Hematopoietic multipotent progenitor cell treated with erythropoietin and hydrocortisone succinate and interleukin-3 and kit ligand, for 8 days (in vitro differentiated cells): ENCODE results near the gene CRYAA.
"Not testable (repeated sequence)": the region's sequence is repeated elsewhere in the genome, so short reads cannot be mapped to it uniquely, and the experiment has no call there.

Experiments
- DNase-seq: peaks from one replicate; pipeline ENCODE4 v3.0.0-alpha.2; 2015

The CRYAA gene, protein sequence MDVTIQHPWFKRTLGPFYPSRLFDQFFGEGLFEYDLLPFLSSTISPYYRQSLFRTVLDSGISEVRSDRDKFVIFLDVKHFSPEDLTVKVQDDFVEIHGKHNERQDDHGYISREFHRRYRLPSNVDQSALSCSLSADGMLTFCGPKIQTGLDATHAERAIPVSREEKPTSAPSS

DNA sequence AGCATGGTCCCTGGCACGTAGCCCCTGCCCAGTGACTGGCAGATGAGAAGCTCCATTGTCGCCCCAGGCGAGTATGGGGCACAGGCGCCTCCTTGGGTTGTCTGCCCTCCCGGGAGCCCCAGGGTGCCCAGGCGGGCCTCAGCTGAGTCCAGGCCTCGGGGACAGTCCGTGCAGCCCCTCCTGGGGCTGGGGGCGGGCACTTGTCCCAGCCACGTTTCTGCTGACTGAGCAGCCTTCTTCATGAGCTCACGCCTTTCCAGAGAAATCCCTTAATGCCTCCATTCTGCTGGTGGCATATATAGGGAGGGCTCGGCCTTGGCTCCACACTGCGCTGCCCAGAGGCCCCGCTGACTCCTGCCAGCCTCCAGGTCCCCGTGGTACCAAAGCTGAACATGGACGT lies at the start of gene CRYAA:
Gene CRYAA (plus strand): TSS at position 301 of the 400 bp plus-strand sequence. CDS start 92 bp downstream, at position 393.
- not testable (repeated sequence) for DNase-seq

DNA sequence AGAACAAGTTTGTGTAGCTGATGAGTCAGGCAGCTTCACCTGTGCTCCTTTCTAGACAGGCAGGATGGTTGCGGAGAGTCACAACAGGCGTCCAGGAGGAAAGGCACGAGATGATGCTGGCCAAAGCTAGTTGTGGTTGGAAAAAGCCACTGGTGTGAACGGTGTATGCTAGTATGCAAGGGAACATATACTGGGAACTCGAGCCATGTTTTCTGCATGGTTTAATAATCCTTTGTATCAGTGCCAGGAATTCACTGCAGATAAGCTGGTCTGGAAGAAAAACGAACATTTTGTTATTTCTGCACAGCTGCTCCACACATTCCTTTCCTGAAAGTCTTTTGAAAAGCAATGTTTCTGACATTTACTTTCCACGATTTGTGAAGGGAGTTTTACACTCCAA lies 38.7 kb upstream of the CRYAA start:
- not testable (repeated sequence) for DNase-seq

DNA sequence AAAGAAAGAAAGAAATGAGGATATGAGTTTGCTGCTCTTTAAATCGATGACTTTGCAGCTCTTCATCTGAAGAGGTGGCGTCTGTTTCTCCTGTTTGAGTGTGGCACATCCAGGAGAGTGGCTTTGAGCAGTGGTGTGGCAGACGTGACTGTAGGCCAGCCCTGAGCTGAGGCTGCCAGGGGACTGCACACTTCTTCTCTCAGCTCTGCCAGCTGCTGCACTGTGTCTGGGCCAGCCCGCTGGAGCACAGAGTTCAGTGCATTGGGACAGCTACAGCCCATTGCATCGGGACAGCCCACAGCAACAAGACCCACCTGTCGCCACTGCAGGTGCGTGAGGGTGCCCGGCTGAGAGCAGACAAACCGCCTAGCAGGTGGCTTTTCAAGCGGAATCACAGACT lies 34.3 kb upstream of the CRYAA start:
- not testable (repeated sequence) for DNase-seq

DNA sequence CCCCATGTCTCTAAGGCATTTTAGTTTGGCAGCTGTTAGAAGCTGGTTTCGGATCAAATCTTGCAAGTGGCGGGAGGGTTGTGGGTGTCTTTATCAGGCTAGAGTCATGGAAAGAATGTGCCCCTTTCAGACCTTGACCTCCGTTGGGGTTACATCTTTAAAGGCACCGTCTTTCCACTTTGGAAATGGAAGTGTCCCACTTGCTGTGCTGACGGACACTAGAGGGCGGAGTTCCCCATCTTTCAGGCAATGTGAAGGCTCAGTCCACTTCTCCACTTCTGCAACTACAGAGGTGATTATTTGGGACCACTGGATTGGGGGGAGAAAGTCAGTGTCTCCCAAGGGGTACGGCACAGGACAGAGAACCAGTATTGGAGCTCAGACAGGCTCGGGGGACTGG lies 29.9 kb upstream of the CRYAA start:
- not testable (repeated sequence) for DNase-seq

DNA sequence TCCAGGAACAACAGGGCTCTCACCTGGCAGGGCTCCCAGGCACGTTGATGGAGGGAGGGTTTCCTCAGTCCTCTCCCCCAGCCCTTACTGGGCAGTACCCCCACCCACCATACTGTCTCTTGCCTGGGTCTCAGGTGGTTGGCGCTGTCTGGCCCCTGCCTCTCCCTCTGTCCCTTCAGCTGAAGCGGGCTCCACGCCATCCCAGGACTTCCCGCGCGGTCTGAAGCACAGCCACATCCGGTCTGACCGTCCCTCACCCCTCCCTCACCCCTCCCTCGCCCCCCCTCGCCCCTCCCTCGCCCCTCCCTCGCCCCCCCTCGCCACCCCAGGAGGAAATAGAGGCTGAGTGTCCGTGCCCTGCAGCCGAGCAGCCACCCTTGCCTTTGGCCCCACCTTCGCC lies 27.4 kb upstream of the CRYAA start:
- DNase-seq = not testable (repeated sequence)

DNA sequence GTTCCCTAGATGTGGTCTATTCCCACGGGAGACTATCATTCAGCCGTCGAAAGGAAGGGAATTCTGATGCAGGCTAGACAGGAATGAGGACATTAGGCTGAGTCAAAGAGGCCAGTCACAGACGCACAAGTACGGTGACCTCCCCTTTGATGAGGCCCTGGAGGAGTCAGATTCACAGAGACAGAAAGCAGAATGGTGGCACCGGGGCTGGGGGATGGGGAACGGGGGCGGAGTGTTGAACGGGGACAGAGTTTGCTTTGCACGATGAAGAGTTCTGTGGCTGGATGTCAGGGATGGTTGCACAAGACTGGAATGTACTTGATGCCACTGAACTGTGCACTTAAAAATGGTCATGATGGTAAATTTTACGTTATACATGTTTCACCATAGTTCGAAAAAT lies 22.2 kb upstream of the CRYAA start:
- not testable (repeated sequence) for DNase-seq

DNA sequence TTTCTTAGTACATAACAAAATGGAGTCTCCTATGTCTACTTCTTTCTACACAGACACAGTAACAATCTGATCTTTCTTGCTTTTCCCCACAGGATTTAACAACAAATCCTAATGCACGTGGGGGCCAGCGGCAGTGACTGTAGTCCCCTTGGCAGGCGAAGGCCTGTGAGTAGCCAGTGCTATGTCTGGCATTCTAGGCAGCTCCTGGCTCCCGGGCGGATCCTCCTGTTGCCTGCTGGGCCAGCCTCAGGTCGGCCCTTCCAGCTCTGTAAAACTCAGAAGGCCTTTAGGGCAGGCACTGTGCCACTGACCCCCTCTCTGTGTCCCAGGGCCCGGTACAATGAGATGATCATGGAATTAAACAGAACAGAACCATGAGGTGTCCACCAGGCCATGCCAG lies 20.8 kb upstream of the CRYAA start:
- not testable (repeated sequence) for DNase-seq

DNA sequence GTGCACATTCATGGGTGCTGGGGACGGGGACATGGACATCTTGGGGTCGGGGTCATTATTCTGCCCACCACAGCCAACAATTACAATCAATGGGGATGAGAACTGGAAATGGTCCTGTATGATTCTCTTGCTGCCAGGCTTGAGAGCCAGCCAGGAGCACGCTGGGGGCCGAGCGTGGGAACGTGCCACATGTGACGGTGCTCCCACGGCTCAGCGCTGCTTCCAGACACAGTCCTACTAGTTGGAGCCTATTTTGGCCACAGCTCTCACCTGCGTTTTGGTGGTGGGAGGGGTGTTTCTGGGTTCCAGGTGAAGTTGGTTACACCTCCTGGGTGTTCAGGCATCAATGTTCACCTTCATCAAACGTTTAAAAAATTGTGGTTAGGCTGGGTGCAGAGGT lies 19.5 kb upstream of the CRYAA start:
- DNase-seq = not testable (repeated sequence)

DNA sequence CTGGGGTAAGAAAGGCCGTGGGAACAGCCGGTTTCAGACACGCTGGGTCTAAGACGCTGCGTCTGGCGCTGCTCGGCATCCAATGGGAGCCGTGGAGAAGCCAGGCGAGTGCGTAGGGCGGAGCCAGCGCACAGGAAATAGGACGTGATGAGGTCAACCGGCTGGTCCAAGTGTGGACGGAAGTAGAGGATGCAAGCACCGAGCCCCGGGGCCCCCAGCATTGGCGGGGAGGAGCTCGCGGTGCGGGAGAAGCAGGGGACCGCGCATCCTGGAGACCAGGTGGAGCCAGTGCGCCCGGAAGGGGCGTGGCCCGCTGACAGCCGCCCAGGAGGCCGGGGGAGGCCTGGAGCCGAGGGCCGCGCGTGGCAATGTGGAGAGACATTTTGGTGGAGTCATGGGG lies 15.2 kb upstream of the CRYAA start:
- DNase-seq = not testable (repeated sequence)

DNA sequence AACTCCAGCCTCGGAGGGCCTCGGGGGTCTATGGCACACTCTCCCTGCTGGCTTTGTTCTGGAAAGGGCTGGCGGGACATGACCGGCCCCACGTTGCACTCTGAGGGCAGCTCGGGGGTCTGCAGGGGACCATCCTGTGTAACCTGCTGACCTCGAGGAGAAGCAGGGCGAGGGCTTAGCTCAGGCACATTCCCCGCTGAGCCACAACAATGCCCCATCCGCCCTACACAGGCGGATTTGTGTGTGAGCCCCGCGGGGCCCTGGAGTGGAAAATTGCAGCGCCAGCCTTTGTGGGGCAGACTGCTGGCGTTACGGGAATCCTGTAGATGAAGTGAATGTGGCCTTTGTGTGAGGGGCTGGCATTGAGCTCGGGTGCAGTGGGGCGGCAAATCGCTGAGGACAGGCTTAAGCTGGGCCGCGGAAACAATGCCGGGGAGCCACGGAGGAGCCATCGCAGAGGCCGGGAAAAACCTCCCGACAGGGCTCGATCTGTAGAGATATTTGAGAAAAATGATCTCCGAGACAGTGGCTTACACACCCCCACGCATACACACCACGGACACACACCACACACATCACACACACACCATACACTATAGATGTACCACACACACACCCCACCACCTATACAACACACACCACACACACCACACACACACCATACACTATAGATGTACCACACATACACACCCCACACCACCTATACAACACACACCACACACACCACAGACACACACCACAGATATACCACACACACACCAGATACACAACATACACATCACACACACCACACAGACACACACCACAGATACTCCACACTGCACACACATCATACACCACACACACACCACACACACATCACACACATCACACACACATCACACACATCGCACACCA lies 9.3 kb upstream of the CRYAA start:
- not testable (repeated sequence) for DNase-seq

DNA sequence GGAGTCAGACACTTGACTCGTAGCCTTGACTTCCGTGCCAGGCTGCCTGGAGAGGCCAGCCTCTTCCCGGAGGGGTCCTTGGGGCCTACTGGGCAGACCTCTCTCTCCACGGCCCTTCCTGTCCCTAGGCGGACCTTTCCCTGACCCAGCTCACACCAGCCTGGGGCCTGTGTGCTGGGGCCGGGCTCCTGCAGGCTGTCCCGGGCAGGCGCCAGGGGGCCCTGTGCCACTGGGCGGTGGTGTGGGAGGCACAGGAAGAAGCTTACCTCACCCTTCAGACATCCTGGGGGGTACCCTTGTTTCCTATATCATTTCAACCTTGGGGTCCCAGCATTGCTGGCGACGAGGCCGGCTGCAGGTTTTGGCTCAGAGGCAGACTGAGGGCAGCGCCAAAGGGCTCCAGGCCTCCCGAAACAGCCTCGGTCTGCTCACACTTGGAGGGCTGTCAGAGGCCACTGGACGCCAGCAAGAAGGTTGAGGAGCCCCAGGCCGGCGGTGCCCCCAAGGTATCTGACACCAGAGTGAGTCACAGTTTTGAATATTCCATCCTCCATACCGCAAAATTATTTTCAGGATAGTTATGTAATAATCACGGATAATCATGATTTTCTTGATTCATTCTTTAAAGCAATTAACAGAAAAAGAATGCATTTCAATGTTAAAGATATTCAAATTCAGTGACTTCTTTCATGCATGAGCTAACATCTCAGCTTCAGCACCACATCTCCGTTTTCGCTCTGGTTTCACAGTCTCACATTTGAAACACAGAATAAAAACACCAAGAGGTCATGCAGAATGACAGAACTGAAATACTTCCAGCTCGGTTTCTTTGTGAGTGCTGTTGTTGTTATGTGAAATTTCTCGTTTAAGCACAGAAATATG lies 6.7 kb upstream of the CRYAA start:
- not testable (repeated sequence) for DNase-seq

DNA sequence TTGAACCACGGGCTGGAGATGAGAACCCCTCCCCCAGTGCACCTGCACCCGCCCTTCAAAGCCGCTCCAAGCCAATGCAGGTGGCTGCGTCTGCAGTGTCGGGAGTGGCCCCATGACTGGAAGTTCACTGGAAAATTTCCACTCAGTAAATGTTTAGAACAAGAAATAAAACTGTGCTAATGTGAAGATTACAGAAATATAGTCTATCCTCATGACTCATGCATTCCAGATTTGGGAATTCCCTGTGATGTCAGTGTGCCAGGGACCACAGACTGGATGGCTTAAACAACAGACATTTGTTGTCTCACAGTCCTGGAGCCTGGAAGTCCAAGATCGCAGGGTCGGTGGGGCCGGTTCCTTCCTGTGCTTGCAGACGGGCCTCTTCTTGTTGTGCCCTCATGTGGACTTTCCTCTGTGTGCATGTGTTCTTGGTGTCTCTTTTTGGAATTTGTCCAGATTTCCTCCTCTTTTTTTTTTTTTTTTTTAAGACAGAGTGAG lies 6.1 kb upstream of the CRYAA start:
- not testable (repeated sequence) for DNase-seq

DNA sequence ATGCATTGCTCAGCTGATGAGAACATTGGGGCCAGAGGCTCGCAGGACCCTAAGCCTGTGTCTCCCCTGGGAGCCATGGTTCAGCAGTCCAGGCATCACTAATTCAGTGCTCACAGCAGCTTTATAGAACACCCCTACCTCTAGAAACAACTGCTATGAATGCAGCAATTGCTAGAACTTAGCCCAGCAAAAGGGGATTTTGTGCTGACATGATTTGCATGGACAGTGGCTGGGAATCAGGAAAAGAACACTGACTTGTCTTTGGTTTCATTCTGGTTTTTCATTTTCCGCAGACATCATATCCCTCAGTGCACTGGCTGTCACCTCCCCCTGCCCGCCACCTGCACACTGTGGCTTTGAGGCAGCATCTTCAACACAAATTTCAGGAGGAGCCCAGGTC lies 4.0 kb upstream of the CRYAA start:
- not testable (repeated sequence) for DNase-seq

DNA sequence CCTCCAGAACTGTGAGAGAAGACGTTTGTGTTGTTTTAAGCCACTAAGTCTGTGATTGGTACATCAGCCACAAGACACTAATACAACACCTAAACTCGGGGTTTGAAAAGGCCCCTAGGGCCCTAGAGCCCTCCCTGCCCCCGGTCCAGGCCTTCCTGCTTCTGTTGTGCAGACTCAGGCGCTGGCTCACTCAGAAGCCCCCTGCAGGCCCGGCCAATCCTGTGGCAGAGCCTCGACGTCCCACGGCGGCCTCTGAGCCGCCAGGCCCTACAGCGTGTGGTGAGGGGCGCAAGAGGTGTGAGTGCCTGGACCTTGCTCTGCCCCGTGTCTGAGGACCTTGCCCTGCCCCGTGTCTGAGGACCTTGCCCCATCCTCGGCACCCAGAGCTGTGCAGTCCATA lies 3.1 kb upstream of the CRYAA start:
- DNase-seq = not testable (repeated sequence)

DNA sequence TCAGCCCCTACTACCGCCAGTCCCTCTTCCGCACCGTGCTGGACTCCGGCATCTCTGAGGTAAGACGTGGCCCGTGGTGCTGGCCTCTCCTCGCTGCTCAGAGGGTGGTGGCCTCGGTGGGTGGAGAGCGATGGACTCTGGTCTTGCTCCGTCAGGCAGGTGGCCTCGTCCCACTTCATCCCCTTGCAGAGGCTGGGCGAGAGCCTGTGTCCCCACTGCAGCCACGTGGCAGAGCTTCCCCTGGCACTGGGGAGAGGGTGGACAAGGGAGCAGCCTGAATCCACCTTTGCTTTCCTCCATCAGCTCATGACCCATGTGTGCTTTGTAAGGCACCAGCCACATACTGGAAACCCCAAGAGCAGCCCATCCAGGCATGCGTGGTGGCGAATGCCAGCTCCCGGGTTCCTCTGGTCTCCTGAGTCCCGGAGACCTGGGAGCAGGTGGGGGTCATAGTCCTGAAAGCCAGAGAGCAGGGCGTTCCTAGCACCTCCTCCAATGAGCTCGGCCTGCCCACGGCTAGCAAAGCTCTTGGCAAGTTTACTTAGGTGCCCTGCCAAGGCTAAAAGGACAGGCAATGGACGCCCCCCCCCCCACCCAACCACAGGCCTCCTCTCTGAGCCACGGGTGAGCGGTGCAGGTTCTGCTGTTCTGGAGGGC lies 550 bp downstream of the CRYAA start:
- DNase-seq = not testable (repeated sequence)

DNA sequence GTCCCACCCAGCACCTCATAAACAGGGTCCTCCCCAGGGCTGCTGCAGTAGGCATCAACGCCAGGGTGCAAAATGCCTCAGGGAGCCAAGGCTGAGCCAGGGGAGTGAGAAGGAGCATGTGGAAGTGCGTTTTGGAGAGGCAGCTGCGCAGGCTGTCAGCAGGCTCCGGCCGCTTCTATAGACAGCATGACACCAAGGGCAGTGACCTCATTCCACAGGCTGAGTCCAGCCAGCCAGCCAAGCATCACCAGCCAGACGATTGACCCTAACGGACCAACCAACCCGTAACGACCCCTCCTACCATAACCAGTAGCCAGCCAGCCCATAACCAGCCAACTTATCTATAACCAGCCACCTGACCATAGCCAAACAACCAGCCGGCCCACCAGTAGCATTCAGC lies 1.1 kb downstream of the CRYAA start:
- DNase-seq = not testable (repeated sequence)

DNA sequence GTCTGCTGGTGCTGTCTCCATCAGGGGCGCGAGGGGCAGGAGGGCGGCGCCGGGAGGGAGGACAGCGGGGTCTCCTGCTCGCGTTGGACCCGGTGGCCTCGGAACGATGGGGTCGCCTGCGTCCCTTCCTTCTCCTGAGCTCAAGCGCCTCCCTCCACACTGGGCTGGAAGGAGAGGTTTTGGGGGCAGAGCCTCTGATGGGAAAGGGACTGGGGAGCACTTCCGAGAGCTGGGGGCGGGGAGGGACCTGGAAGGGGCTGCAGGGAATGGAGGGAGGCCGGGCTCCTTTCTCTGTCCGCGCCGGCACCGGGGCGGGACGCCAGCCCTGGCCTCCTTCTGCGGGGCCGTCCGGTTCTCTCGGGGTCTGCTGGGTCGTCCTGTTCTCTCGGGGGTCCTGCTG lies 4.0 kb downstream of the CRYAA start:
- DNase-seq = not testable (repeated sequence)

DNA sequence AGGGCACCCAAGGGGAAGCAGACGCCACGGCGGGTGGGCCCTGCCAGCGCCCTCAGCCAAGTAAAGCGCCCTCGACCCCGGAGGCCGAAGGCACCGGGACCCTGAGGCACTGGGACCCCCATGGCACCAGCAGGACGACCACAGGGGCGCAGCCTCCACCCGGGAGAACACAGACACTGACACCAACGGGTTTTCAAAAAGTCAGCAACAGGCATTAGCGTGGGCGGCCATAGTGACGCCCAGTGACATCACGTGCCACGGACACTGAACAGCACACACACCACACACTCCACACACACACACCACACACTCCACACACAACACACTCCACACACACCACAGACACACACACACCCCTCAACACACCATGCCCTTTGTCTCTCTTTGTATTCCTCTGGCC lies 4.6 kb downstream of the CRYAA start:
- not testable (repeated sequence) for DNase-seq

DNA sequence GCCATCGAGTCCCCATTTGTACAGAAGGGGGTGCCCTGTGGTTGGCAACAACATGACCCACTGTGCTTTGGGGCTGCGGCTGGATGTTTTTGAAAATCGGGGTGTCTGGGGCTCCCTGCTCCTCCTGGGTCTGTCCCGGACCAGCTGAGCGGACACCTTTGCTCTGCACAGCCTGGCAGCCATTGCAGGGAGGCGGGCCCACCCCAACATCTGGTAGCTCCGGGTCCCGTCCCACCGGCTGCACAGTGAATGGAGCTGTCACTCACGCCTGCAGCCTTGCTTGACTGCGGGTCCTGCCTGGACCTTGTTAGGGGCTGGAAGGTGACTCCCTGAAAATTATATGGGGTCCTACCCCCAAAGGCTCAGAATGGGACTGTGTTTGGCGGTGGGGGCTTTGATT lies 5.1 kb downstream of the CRYAA start:
- DNase-seq = not testable (repeated sequence)

DNA sequence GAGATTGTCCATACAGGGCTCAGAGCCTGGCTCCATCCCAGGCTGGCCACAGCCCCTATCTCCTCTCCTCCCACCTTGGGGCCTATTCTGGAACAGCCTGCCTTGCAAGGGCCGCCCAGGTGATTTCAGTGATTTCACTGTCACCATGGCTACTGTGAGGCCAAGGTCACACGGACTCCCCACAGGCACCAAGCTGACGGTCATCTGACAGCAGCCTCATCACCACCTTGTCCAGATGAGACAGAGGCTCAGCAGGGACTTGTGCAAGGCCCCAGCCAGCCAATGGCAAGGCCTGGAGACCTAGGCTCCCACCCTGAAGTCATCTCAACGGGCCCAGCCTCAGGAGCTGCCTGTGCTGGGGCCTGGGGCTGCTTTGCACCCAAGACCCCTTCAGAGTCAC lies 6.2 kb downstream of the CRYAA start:
- not testable (repeated sequence) for DNase-seq

DNA sequence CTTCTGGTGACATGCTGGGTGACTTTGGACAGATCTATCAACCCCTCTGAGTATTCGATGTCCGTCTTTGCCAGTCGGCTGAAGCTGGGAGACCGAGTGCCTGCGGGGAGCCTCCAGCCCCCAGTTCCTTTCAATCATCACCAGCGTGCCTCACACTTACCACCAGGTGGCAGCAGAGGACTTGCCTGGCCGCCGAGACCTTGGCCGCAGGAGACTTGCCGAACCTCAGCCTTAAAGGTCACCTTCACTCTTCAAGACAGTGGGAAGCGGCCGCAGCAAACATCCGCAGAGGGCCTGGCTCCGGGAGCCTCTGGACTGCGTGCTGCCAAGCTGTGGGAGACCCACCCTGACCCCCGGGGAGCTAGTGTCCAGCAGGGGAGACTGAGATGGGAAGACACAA lies 7.8 kb downstream of the CRYAA start:
- not testable (repeated sequence) for DNase-seq
